HCT116 (cell line): ENCODE results near the gene IPO5. TPM values are rescaled to one million over a fixed set of nuclear protein-coding genes. Genes with fewer than 3 reads are reported as not detected.

Experiments used
- ATAC-seq: fragments of 200-7000 bp; cut with Tn5 transposase; 2 replicates; pipeline ENCODE4 v1.9.1; 2020; ENCODE audit warnings: mild to moderate bottlenecking, moderate library complexity
- BruUV-seq: library from RNA; stranded (reverse); fragments of 400-500 nt; replicated peaks from 2 replicates; lab custom pipeline; 2021; lab: Mats Ljungman, UMichigan
- CTCF ChIA-PET: fragments of 300-600 bp; sonication (Branson Sonifier 250); formaldehyde crosslinking; loops from one replicate; lab custom pipeline; 2021; ENCODE audit warnings: antibody characterized with exemption; lab: Charles Lee
- POLR2A ChIA-PET: fragments of 300-600, 350-600 bp; sonication (Branson Sonifier 250); formaldehyde crosslinking; loops from one replicate; lab custom pipeline; 2021; ENCODE audit warnings: antibody characterized with exemption; lab: Charles Lee
- RAD21 ChIA-PET, 2 experiments: fragments of 300-600 bp; sonication (Branson Sonifier 250); formaldehyde crosslinking; loops; one replicate each; lab custom pipeline; 2023; ENCODE audit warnings: low total read pairs in 2 of 2; ENCODE audit not compliant: uncharacterized antibody in 2 of 2, unreplicated experiment in 2 of 2, low non-redundant PET in 1 of 2; lab: Charles Lee
- DNase-seq: peaks from one replicate; pipeline ENCODE4 v3.0.0-alpha.2; 2010; ENCODE audit warnings: low read depth, low spot score
- H2AFZ ChIP-seq: fragments of 200-600 bp; shearing (Covaris generic), sonication (generic); 2 replicates; pipeline ENCODE4 v1.6.1; 2017; ENCODE audit warnings: low read depth, mixed run types, mixed read lengths, antibody characterized with exemption, low read length; ENCODE audit not compliant: poor library complexity, severe bottlenecking
- H3K27ac ChIP-seq: 2 replicates; pipeline ENCODE4 v1.5.1; 2012; ENCODE audit warnings: low read depth, low read length
- H3K27me3 ChIP-seq: fragments of 200-600 bp; sonication (generic); 2 replicates; pipeline ENCODE4 v1.6.1; 2016; ENCODE audit warnings: mixed run types, low read length, mixed read lengths; ENCODE audit not compliant: insufficient read depth
- H3K36me3 ChIP-seq, 2 experiments: fragments of 200-500 bp in 1 of 2; fragments of 200-600 bp in 1 of 2; sonication (Bioruptor generic) in 1 of 2; sonication (generic) in 1 of 2; 2 replicates each; pipeline versions ENCODE4 v1.5.1 to v1.6.1; 2014 to 2016; ENCODE audit warnings: low read length in 2 of 2, inconsistent platforms in 1 of 2, mixed read lengths in 1 of 2, mixed run types in 1 of 2; ENCODE audit not compliant: insufficient read depth in 2 of 2, control insufficient read depth in 1 of 2
- H3K4me1 ChIP-seq, 2 experiments: fragments of 200-600 bp in 1 of 2; sonication (generic) in 1 of 2; 2 replicates each; pipeline versions ENCODE4 v1.5.1 to v1.6.1; 2012 to 2017; ENCODE audit warnings: low read length in 2 of 2, inconsistent platforms in 1 of 2, mild to moderate bottlenecking in 1 of 2, mixed read lengths in 1 of 2, mixed run types in 1 of 2, moderate library complexity in 1 of 2; ENCODE audit not compliant: insufficient read depth in 2 of 2, control insufficient read depth in 1 of 2
- H3K4me2 ChIP-seq: fragments of 200-600 bp; sonication (generic); 2 replicates; pipeline ENCODE4 v1.6.1; 2017; ENCODE audit warnings: mixed run types, low read length, mixed read lengths
- H3K4me3 ChIP-seq, 2 experiments: fragments of 200-600 bp in 1 of 2; sonication (generic) in 1 of 2; replicated peaks in 1 of 2; 2 replicates each; pipeline ENCODE4 v1.5.1; 2011 to 2016; ENCODE audit warnings: low read length in 2 of 2, control low read depth in 1 of 2, low read depth in 1 of 2, mild to moderate bottlenecking in 1 of 2, mixed read lengths in 1 of 2, mixed run types in 1 of 2
- H3K79me2 ChIP-seq: fragments of 200-600 bp; sonication (generic); 2 replicates; pipeline ENCODE4 v1.6.1; 2017; ENCODE audit warnings: mild to moderate bottlenecking, mixed run types, low read length, moderate library complexity, mixed read lengths; ENCODE audit not compliant: insufficient read depth
- H3K9ac ChIP-seq: fragments of 200-600 bp; sonication (generic); 2 replicates; pipeline ENCODE4 v1.6.1; 2016; ENCODE audit warnings: low read length, mixed read lengths
- H3K9me2 ChIP-seq: fragments of 200-600 bp; sonication (generic), shearing (Covaris generic); 2 replicates; pipeline ENCODE4 v1.6.1; 2017; ENCODE audit warnings: mixed run types, mild to moderate bottlenecking, moderate library complexity; ENCODE audit not compliant: insufficient read depth
- H3K9me3 ChIP-seq, 2 experiments: fragments of 200-500 bp in 1 of 2; fragments of 200-600 bp in 1 of 2; sonication (Bioruptor generic) in 1 of 2; sonication (generic) in 1 of 2; 2 replicates each; pipeline ENCODE4 v1.6.1; 2014 to 2017; ENCODE audit warnings: low read length in 2 of 2, mixed read lengths in 2 of 2, inconsistent platforms in 1 of 2, low read depth in 1 of 2, mild to moderate bottlenecking in 1 of 2, mixed run types in 1 of 2, moderate library complexity in 1 of 2; ENCODE audit not compliant: control insufficient read depth in 1 of 2, insufficient read depth in 1 of 2
- H4K20me1 ChIP-seq: fragments of 200-600 bp; sonication (generic), shearing (Covaris generic); 2 replicates; pipeline ENCODE4 v1.6.1; 2017; ENCODE audit warnings: mixed run types, mild to moderate bottlenecking, moderate library complexity; ENCODE audit not compliant: insufficient read depth
- CBX3 ChIP-seq: IDR thresholded peaks from 2 replicates; pipeline ENCODE4 v1.6.1; 2012; ENCODE audit warnings: low read depth
- CEBPB ChIP-seq: IDR thresholded peaks from 2 replicates; pipeline ENCODE4 v1.6.1; 2012; ENCODE audit warnings: low read depth
- ELF1 ChIP-seq: IDR thresholded peaks from 2 replicates; pipeline ENCODE4 v1.6.1; 2012; ENCODE audit warnings: low read depth, borderline replicate concordance
- EZH2 ChIP-seq: fragments of 200-600 bp; sonication (generic); IDR thresholded peaks from 2 replicates; pipeline ENCODE4 v1.6.1; 2017; ENCODE audit warnings: antibody characterized with exemption, mixed run types
- POLR2A ChIP-seq: IDR thresholded peaks from 2 replicates; pipeline ENCODE4 v1.7.0; 2011; ENCODE audit warnings: borderline replicate concordance; ENCODE audit not compliant: insufficient read depth, insufficient read length; ENCODE audit errors: extremely low read depth
- POLR2AphosphoS5 ChIP-seq: IDR thresholded peaks from 2 replicates; pipeline ENCODE4 v1.6.1; 2011; ENCODE audit warnings: mild to moderate bottlenecking, low read depth, low read length, moderate library complexity
- RAD21 ChIP-seq: IDR thresholded peaks from 2 replicates; pipeline ENCODE4 v1.6.1; 2012; ENCODE audit warnings: low read depth, mild to moderate bottlenecking
- SIN3A ChIP-seq: IDR thresholded peaks from 2 replicates; pipeline ENCODE4 v1.6.1; 2012; ENCODE audit warnings: low read depth
- SP1 ChIP-seq: IDR thresholded peaks from 2 replicates; pipeline ENCODE4 v1.6.1; 2012; ENCODE audit warnings: low read depth
- SRF ChIP-seq: IDR thresholded peaks from 2 replicates; pipeline ENCODE4 v1.6.1; 2012; ENCODE audit warnings: low read depth
- TCF7L2 ChIP-seq: IDR thresholded peaks from 2 replicates; pipeline ENCODE4 v1.7.0; 2011; ENCODE audit warnings: borderline replicate concordance, inconsistent platforms; ENCODE audit not compliant: insufficient read depth, insufficient read length; ENCODE audit errors: extremely low read depth
- YY1 ChIP-seq: IDR thresholded peaks from 2 replicates; pipeline ENCODE4 v1.6.1; 2011; ENCODE audit warnings: low read length, low read depth, moderate library complexity, mild to moderate bottlenecking; ENCODE audit not compliant: insufficient replicate concordance; ENCODE audit errors: extremely low read depth
- ZFX ChIP-seq: fragments of 450-650 bp; IDR thresholded peaks from 2 replicates; pipeline ENCODE4 v1.6.1; 2017
- intact Hi-C: fragments of 100-400 bp; cut with micrococcal nuclease; formaldehyde crosslinking; loops from 2 replicates; pipeline ENCODE4 v1.10.0; 2022
- total RNA-seq: library from RNA; stranded (reverse); gene quantifications from one replicate; pipeline ENCODE4 v1.2.1, GENCODE V29; 2021; ENCODE audit not compliant: unreplicated experiment

Gene IPO5
- total RNA-seq, 1 experiment from 2014 or later: 237 TPM

- no peak overlapping the region for H3K4me3 ChIP-seq
- CTCF ChIA-PET: interaction anchor here (1.1 to 1.6 kb wide), 4 partner anchors 8 to 54 kb away, joined by 3 to 4 read pairs (median 3); no protein-coding TSS in a partner anchor
- no peaks in the 10 kb centered on the region for H4K20me1 ChIP-seq
- TF ChIP-seq SRF: no peak
- TF ChIP-seq CEBPB: no peak
- TF ChIP-seq ELF1: no peak
- TF ChIP-seq POLR2AphosphoS5: no peak
- no peak for TF ChIP-seq RAD21
- no peak for TF ChIP-seq SIN3A
- no peak for TF ChIP-seq POLR2A
- no peak for TF ChIP-seq ZFX
- no peak for TF ChIP-seq CBX3
- no peak for TF ChIP-seq TCF7L2
- TF ChIP-seq YY1: no peak
- no peak for TF ChIP-seq SP1
- TF ChIP-seq EZH2: no peak
- no TSS peak for BruUV-seq
- DNase-seq (no peak), ATAC-seq (no peak)
- H3K36me3 ChIP-seq: no peaks in the 10 kb centered on the region
- H3K9ac ChIP-seq: no peak overlapping the region
- no peaks in the 10 kb centered on the region for H3K27me3 ChIP-seq
- no peaks in the 10 kb centered on the region for H3K79me2 ChIP-seq
- POLR2A ChIA-PET: no interaction called here
- no peak overlapping the region for H3K27ac ChIP-seq
- H3K4me2 ChIP-seq: no peak overlapping the region
- H3K9me2 ChIP-seq: no peaks in the 10 kb centered on the region
- H2AFZ ChIP-seq: no peak overlapping the region
- intact Hi-C loops: no loop called here
- H3K9me3 ChIP-seq: no peaks in the 10 kb centered on the region
- RAD21 ChIA-PET: no interaction called here
- no peaks in the 10 kb centered on the region for H3K4me1 ChIP-seq
Observed at GRCh38 chr13:97912139-97912535, 41.3 kb upstream of the IPO5 start.

GRCh38 chr13:97913206-97913605, 40.3 kb upstream of the IPO5 start:
- Histone ChIP-seq H3K79me2 (no peaks in the 10 kb centered on the region), H3K9me2 (no peaks in the 10 kb centered on the region), H3K27me3 (no peaks in the 10 kb centered on the region), H3K9me3 (no peaks in the 10 kb centered on the region), H3K9ac (no peak overlapping the region), H3K36me3 (no peaks in the 10 kb centered on the region), H2AFZ (no peak overlapping the region), H3K4me3 (no peak overlapping the region), H4K20me1 (no peaks in the 10 kb centered on the region), H3K4me1 (no peaks in the 10 kb centered on the region), H3K4me2 (no peak overlapping the region), H3K27ac (no peak overlapping the region)
- ATAC-seq (no peak), DNase-seq (no peak)
- TF ChIP-seq RAD21: no peak
- ChIA-PET RAD21 (no interaction called here), CTCF (interaction anchor here (1.4 kb wide), 1 partner anchor 9 kb away, joined by 3 read pairs; no protein-coding TSS in a partner anchor), POLR2A (no interaction called here)
- BruUV-seq: no TSS peak
- intact Hi-C loops: no loop called here
